Posterior vena cava (tissue), 2 donors: ENCODE data around the gene CA5A. TPM values are rescaled to one million over a fixed set of nuclear protein-coding genes. Genes with fewer than 3 reads are reported as not detected.
"Not testable (repeated sequence)": the region's sequence is repeated elsewhere in the genome, so short reads cannot be mapped to it uniquely, and the experiment has no call there.

ENCODE experiments used
- DNase-seq: peaks from one replicate; pipeline ENCODE4 v3.0.0-alpha.2; 2020; ENCODE audit warnings: low spot score
- intact Hi-C, 2 donors: fragments of 100-400 bp; cut with DNase I; formaldehyde crosslinking; loops; one replicate each; pipeline versions ENCODE4 v1.14.1 to v1.14.2; 2022 to 2023
- total RNA-seq, 2 donors: library from RNA; stranded (reverse); fragmentation: NEBNext Ultra II Directional; extraction: Animal tissue kit (Norgen Biotek cat#: 25700); gene quantifications; one replicate each; pipeline ENCODE4 v1.2.1, GENCODE V29; 2021
- donor health status: DM: yes; HTN: yes; CAD: no.
- donor health status: DM: yes; HTN: yes; CAD: no.

The CA5A gene
- total RNA-seq, 2 donors from 2014 or later = not detected

DNA sequence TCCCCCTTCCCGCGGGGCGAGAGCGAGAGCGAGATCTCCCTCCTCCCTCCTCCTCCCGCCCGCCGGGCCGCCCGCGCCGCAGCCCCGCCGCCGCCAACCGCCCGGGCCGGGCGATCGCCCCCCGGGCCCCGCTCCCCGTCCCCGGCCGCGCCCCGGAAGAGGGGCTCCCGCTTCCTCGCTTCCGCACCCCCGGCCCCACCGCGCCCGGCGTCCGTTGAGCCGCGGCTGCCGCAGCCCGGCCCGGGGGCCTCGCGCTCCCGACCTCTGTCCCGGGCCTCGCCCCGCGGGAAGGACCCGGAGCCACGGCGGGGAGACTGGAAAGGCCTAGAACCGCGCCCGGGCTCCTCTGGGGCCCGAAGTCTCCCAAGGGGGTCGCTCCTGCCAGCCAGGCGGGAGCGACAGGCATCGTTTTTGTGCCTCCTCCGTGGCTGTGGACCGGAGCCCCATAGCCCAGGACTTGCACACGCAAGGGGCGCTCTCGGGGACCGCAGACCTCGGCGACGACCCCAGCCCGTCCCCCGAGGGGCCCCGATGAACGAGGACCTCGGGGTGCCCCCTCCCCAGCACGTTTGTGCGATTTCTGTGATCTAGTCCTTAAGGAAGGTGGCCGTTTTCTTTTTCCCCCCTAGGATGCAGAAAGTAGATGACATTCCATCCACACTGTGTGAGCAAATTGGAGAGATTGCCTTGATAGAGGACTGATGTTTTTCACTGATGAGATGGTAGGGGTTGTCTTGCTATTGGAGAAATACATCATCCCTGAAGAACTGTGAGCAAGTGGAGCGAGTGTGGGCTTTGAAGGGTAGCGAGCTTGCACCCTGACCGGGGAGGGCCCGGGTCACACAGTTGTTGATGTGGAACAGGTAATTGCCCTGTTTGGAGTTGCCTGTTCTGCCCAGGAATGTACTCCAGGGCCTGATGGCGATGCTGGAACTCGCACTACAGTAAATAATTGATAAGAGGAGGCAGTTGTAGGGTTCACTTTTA is 15.5 kb upstream of the CA5A start:
- DNase-seq = peak; percentile 86
- intact Hi-C loops = no loop called here

DNA sequence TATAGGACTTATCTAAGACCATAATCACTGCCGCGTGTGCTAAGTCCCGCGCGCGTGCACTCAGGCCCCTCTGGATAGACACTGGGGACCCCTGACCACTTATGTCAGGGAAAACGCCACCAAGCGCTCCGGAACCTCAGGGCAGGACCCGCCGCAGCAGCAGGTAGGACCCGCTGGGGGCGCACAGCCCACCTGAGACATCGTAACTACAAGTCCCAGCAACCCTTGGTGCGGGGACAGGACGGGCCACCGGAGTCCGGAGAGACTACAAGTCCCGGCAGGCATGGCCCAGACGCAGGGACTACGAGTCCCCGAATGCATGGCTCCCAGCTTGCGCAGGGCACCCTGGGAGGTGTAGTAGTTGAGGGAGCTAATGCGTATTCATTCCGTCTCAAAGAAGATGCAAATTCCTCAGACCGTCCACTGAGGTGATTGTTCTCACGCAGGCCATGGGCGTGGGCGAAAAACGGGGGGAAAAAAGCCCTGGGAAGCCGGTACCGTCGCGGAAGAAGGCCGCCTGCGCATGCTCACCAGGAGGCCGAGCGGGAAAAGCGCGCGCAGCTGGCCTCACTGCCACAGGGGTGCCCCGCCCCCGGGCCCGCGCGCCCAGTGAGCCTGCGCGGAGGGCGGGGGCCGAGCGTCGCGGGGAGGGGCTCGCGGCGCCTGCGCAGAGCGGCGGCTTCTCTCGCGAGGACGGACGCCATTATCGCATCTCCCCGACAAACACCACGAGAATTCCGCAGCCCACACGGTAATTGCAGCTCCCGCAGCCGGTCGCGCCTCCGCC is 14.6 kb upstream of the CA5A start, which contains the start of gene BANP:
TSS of gene BANP (plus strand) at position 670 of the 787 bp plus-strand sequence. CDS start 23,682 bp downstream, outside the sequence.
- peak; percentile 99 for DNase-seq
- intact Hi-C loops = no loop called here

DNA sequence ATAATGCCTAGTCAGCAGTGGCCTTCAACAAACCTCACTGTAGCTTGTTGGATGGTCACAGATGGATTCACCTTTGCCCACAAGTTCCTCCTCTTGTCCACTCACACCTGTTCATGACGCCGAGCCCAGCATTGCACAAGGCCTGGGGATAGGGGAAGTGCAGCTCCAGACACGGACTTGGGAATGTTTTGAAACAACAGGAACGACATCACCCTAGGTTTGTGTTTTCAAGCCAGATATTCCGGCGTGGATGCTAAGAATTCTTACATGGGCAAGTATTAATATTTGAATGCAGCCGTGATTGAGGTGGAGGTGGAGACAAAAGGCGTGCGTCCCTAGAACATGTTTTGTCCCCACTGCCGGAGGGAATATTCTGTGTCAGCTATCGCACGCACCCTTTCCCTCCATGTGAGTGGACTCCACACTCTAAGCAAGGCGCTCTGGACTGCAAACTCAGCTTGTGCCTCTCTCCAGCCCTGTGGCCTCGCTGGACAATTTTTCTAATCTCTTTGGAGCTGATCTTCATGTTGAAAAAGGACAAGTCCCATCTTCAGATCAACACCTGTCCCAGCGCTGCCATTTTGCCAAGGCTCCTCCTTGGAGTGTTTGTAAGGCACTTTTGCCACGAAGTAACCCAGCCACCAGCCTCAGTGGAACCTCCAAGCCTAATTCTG is 12.9 kb upstream of the CA5A start:
- intact Hi-C loops = no loop called here
- DNase-seq = peak; percentile 74

DNA sequence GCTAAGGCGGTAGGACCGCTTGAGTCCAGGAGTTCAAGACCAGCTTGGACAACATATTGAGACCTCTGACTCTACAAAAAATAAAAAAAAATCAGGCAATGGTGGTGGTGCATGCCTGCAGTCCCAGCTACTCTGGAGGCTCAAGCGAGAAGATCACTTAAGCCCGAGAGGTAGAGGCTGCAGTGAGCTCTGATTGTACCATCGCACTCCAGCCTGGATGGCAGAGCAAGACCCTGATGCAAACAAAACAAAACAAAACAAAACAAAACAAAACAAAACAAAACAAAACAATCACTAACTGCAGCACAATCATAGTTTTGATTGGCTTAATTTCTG is 12.4 kb upstream of the CA5A start:
- no peak for DNase-seq
- intact Hi-C loops = no loop called here

DNA sequence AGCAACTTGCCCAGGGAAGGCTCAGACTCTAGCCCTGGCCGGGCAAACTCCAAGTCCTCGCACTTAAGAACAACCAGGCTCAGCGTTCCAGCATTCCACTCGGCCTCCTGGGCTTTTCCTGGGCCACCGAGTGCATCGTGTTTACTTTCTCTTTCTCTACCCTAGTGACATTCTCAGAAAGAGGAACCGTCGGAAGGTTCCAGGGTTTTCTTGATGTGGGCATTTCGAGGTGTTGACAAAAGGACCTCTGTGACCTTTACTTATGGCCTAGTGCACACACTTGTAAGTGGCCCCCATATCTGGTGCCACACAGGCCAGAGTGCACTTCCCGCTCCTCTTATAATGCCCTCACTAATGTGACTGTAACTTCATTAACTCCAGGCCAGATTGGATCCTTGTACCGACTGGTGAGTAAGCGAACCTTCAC is 11.8 kb upstream of the CA5A start:
- intact Hi-C loops = no loop called here
- DNase-seq = peak; percentile 47

DNA sequence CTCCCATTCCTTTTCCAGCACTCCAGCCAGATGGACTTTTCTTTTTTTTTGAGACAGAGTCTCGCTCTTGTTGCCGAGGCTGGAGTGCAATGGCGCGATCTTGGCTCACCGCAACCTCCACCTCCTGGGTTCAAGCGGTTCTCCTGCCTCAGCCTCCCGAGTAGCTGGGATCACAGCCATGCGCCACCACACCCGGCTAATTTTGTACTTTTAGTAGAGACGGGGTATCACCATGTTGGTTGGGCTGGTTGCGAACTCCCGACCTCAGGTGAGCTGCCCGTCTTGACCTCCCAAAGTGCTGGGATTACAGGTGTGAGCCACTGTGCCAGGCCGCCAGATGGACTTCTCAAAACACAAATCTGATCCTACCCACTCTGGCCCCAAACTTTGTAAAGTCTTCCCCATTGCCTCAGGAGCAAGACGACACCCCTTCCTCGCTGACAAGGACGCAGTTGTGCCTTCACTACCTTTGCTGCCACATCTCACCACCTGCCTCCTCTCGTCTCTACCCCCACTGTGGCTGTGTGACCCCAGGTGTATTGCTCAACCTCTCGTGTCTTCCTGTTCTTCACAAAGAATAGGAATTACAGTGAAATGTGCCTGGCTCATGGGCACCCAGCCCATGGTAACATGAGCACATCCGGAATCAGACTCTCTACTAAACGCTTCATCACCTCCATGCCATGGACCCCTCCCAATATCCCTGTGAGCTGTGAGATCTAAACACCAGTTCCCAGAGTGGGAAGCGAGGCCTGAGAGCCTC is 11.2 kb upstream of the CA5A start:
- intact Hi-C loops = no loop called here
- peak; percentile 71 for DNase-seq

DNA sequence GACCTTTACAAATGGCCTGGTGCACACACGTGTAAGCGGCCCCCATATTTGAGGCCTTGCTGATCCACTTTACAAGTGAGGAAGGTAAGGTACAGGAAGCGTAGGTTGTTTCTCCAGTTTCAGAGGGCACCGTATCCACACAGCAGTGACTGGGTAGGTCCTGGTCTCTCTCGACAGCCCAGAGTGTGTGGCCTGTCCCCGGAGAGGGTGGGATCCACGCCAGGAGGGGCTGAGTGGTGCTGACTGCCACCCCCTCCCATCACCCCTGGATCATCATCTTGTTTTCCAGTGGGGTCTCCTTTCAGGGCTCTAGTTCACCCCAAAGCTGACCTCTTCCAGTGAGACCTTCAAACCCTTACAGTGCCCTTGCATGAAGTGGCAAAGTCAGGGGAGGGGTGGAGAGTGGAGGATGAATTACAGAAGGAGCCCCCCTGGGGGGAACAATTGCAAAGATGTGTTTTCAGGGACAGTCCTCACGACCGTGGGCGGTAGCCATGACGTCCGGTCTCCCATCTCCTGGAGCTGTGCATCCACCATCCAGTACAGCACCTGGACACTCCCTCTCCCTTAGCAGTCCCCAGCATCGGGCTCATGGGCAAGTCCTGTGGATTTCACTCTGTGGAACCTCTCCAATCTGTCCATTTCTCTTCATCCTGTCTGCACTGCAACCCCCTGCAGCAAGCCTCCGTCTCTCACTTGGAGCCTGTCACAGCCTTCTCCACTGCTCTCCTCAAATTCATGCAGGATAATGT is 10.4 kb upstream of the CA5A start:
- intact Hi-C loops = no loop called here
- DNase-seq = peak; percentile 35

DNA sequence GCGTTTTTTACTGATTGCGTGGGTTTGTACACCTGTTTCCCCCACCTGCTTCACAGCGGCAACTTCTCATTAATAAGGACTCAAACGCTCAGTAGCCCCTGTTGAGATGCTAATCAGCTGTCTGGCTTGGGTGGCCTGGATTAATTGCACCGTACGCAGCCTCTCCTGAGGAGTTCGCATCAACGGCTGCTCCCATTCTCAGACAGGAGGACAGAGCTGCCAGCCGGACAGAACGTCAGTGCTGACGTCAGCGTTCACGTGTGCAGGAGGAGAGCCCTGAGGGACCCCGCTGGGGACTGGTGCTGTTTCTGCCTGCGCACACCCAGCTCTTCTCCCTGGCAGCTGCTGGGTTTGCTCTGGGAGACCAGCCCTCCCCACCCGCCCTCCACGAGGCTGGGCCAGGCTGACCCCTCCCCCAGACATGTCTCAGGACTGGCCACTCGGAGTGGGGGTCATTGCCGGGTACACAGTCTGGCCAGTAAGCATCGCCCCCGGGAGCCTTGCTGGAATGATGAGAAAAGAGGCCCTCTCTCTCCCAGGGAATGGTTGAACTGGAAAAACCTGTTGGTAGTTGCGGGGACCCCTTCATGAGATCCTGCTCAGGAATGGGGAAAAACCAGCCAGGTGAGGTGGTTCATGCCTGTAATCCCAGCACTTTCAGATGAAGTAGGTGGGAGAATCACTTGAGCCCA is 9.2 kb upstream of the CA5A start:
- intact Hi-C loops = no loop called here
- peak; percentile 93 for DNase-seq

DNA sequence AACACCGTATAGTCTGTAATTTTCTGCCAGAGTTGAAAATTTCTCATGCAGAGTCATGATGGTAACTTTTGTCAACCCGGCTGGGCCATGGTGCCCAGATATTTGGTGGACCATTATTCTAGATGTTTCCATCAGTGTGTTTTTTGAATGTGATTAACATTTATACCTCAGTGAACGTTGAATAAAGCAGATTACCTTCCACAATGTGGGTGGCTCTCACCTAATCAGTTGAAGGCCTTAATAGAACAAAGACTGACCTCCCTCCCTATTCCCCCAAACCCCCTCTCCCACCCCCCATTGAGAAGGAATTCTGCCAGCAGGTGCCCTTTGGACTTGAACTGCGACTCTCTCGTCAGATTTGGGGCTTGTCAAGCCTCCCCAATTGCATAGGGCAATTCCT is 6.4 kb upstream of the CA5A start:
- intact Hi-C loops = no loop called here
- no peak for DNase-seq

DNA sequence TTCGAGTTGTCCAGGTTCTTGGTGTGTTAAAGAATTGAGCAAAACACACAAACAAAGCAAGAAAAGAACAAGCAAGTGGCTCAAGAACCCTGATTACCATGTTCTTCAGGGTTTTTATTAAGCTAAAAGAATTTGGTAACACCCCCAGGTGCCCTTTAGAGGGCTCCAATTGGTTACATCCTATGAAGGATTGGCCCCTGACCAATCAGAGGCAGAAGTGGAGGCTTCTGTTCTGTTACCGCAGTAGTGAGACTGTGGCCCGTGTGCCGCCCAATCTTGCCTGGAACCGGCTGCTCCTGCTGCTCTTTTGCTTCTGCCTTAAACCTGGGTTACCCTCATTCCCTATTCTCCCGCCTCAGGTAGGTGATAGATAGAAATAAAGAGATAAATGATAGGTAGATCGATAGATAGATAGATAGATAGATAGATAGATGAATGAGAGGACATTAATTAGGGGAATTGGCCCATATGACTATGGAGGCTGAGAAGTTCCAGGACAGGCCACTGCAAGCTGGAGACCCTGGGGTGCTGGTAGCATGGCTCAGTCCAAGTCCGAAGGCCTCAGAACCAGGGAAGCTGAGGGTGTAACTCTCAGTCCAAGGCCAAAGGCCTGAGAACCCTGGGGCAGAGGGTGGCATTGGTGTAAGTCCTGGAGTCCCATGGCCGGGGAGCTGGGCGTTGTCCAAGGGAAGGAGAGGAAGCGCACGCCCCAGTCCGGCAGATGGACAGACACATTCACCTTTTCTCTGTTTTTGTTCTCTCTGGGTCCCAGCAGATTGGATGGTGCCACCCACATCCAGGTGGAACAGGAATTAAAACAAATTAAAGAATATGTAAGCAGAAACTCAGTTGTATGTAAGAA is 3.5 kb upstream of the CA5A start:
- no peak for DNase-seq
- intact Hi-C loops = no loop called here

DNA sequence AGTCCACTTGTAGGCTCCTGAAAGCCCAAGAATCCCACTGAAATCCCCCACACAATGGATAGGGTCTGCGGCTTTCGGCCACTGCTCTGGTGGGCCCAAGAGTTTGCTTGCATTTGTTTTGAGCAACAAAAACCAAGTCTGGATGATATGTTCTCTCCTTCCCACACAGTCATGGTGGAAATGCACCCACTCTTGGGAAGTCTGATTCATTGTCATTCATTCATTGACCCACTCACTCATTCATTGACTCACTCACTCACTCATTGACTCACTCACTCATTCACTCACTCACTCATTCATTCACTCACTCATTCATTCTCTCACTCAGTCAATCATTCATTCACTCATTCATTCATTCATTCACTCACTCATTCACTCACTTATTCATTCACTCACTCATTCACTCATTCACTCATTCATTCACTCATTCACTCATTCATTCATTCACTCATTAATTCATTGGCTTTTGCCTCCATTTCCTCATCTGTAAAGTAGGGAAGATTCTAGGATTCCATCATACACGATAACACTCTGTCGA is 2.2 kb upstream of the CA5A start:
- intact Hi-C loops = no loop called here

DNA sequence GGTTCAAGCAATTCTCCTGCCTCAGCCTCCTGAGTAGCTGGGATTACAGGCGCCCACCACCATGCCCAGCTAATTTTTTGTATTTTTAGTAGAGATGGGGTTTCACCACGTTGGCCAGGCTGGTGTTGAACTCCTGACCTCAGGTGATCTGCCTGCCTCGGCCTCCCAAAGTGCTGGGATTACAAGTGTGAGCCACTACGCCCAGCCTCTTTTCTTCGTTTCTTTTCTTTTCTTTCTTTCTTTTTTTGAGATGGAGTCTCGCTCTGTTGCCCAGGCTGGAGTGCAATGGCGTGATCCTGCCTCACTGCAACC is 858 bp upstream of the CA5A start:
- DNase-seq, intact Hi-C loops: not testable (repeated sequence)

More for the DNA sequence above, 2.2 kb upstream of the CA5A start:
- DNase-seq = no peak

DNA sequence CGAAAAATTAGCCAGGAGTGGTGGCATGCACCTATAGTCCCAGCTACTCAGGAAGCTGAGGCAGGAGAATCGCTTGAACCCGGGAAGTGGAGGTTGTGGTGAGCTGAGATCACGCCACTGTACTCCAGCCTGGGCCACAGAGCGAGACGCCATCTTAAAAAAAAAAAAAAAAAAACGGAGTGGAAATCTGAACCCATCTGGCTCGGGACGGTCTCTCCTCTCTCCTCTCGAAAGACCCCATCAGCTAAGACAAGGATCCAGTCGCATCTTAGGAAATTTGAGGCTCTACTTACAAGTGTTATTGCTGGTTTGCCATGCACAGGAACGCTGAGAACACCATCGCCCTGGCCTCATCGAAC is 334 bp downstream of the CA5A start:
- DNase-seq, intact Hi-C loops: not testable (repeated sequence)

DNA sequence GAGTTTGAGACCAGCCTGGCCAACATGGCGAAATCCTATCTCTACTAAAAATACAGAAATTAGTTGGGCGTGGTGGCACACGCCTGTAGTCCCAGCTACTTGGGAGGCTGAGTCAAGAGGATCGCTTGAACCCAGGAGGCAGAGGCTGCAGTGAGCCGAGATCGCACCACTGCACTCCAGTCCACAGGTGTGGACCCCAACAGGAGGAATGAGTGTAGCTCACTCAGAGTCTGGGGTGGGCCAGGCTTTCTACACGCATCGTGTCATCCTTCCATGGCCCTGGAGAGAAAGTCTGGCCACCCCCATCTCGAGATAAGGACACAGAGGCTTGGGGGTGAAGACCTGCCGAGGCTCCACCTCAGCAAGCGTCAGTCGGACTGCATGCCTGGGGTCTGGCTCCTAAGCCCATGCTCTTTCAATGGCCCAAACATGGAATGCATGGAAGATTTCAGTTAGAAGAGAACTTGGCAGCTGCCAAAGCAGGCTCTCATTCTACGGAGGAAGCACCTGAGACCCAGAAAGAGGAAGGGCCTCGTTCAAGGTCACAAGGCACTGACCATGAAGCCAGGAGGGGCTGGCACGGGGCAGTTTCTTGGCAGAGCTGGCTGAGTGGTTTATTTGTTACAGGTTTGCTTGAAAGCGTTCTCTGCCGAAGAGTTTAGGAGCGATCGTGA is 1.4 kb downstream of the CA5A start:
- intact Hi-C loops = not testable (repeated sequence)

DNA sequence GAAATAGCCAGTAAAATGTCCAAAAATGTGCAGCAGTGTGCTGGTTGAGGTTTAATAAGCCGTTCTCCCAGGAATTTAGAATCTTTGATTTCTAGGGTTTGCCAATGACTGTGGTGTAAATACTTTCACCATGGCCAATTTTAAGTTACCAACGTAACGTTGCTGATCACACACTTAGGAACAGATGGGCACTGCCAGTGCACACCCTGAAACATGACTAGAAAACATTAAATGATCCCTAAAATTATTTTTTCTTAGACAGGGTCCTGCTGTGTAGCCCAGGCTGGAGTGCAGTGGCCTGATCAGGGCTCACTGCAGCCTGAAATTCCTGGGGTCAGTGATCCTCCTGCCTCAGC is 3.2 kb downstream of the CA5A start:
- DNase-seq = no peak
- intact Hi-C loops = no loop called here

More for the DNA sequence above, 1.4 kb downstream of the CA5A start:
- not testable (repeated sequence) for DNase-seq

DNA sequence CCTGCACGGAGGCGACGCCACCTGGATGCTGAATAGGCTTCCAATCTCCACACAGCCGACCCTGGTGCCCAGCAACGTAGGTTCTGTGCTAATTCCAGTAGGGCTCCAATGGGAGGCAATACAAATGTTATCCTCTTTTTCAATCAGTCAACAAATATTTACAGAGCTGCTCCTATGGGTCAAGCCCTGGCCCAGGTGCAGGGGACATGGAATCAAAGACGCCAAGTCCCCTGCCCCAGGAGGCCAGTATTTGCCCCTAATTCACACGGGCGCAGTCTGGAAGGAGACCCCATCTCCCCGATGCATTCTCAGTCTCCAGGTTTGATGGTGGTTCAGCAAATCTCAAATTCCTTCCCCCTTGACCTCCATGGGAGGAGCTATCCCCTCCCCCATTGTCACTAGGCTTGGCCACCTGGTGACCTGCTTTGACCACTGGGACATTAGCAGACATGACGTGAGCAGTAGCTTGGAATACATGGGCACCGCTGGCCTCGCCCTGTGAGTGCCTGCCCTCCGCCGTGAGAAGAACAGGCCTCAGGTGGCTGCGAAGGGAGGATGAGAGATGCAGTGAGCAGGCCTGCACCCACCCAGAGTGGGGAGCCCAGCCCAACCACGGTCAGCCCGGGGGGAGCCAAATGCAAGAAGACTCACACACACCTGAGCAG is 3.7 kb downstream of the CA5A start:
- intact Hi-C loops = not testable (repeated sequence)

More for the DNA sequence above, 3.7 kb downstream of the CA5A start:
- not testable (repeated sequence) for DNase-seq
